GM12878 (cell line): ENCODE measurements around the gene CADM3. TPM values are rescaled to one million over a fixed set of nuclear protein-coding genes. Genes with fewer than 3 reads are reported as not detected.

Experiments used
- ATAC-seq: fragments of 200-7000 bp; cut with Tn5 transposase; 3 replicates; pipeline ENCODE4 v1.9.1; 2020; ENCODE audit warnings: mild to moderate bottlenecking, moderate library complexity
- BruUV-seq: library from RNA; stranded (reverse); fragments of 400-500 nt; replicated peaks from 2 replicates; lab custom pipeline; 2021; lab: Mats Ljungman, UMichigan
- CTCF ChIA-PET: fragments of 300-600 bp; sonication (Branson Sonifier 250); formaldehyde crosslinking; extraction: SDS; loops from one replicate; lab custom pipeline; 2021; ENCODE audit warnings: inconsistent platforms; lab: Yijun Ruan, JAX
- POLR2A ChIA-PET: fragments of 350-600 bp; formaldehyde crosslinking; extraction: SDS; loops from one replicate; lab custom pipeline; 2021; ENCODE audit warnings: inconsistent platforms; lab: Charles Lee
- RAD21 ChIA-PET: fragments of 300-600 bp; sonication (Branson Sonifier 250); formaldehyde crosslinking; loops from one replicate; lab custom pipeline; 2023; ENCODE audit warnings: antibody characterized with exemption; ENCODE audit not compliant: unreplicated experiment; lab: Charles Lee
- SMC1A ChIA-PET: fragments of 300-600 bp; sonication (Branson Sonifier 250); formaldehyde crosslinking; loops from one replicate; lab custom pipeline; 2023; ENCODE audit not compliant: unreplicated experiment, uncharacterized antibody; lab: Charles Lee
- DNase-seq: peaks from one replicate; pipeline ENCODE4 v3.0.0-alpha.2; 2011; ENCODE audit warnings: low read depth, low spot score
- FAIRE-seq: peaks from 3 replicates; lab custom pipeline; 2011; peaks lifted over from hg19 to GRCh38; lab: Jason Lieb, UNC
- H2AFZ ChIP-seq: 2 replicates; pipeline ENCODE4 v1.6.0; 2011; ENCODE audit warnings: low read depth, low read length, control low read depth; ENCODE audit not compliant: control insufficient read depth
- H3K27ac ChIP-seq: 2 replicates; pipeline ENCODE4 v1.5.1; 2011; ENCODE audit warnings: control low read depth; ENCODE audit not compliant: control insufficient read depth, insufficient read depth
- H3K27me3 ChIP-seq, 2 experiments: replicated peaks in 1 of 2; 2 replicates each; pipeline versions ENCODE4 v1.6.0 to v1.6.1; 2011; ENCODE audit warnings: low read length in 1 of 2; ENCODE audit not compliant: control insufficient read depth in 2 of 2, insufficient read depth in 2 of 2
- H3K36me3 ChIP-seq, 2 experiments: 2 replicates each; pipeline ENCODE4 v1.5.1; 2011; ENCODE audit warnings: low read length in 1 of 2; ENCODE audit not compliant: control insufficient read depth in 2 of 2, insufficient read depth in 2 of 2
- H3K4me1 ChIP-seq: 2 replicates; pipeline ENCODE4 v1.6.1; 2011; ENCODE audit warnings: mild to moderate bottlenecking, low read length, moderate library complexity, mixed read lengths; ENCODE audit not compliant: control insufficient read depth, insufficient read depth
- H3K4me2 ChIP-seq: 2 replicates; pipeline ENCODE4 v1.6.0; 2011; ENCODE audit warnings: control low read depth; ENCODE audit not compliant: control insufficient read depth, insufficient read depth
- H3K4me3 ChIP-seq: fragments of 200-600 bp; sonication (generic); 2 replicates; pipeline ENCODE4 v1.5.1; 2016
- H3K79me2 ChIP-seq: 2 replicates; pipeline ENCODE4 v1.6.0; 2011; ENCODE audit warnings: low read length; ENCODE audit not compliant: control insufficient read depth, insufficient read depth
- H3K9ac ChIP-seq: 2 replicates; pipeline ENCODE4 v1.8.0; 2011; ENCODE audit warnings: low read length, control low read depth, mixed read lengths; ENCODE audit not compliant: control insufficient read depth, insufficient read depth
- H3K9me3 ChIP-seq: replicated peaks from 3 replicates; pipeline ENCODE4 v1.5.1; 2011; ENCODE audit warnings: mild to moderate bottlenecking, low read length; ENCODE audit not compliant: control insufficient read depth, insufficient read depth
- H4K20me1 ChIP-seq: 2 replicates; pipeline ENCODE4 v1.6.0; 2011; ENCODE audit not compliant: control insufficient read depth, insufficient read depth
- CHD4 ChIP-seq: fragments of 200-600 bp; sonication (generic); IDR thresholded peaks from 2 replicates; pipeline ENCODE4 v1.6.1; 2016; ENCODE audit warnings: mild to moderate bottlenecking
- CREM ChIP-seq: IDR thresholded peaks from 2 replicates; pipeline ENCODE4 v1.6.1; 2014; ENCODE audit warnings: antibody characterized with exemption, low read depth
- ESRRA ChIP-seq: IDR thresholded peaks from 2 replicates; pipeline ENCODE4 v1.6.1; 2012; ENCODE audit warnings: mild to moderate bottlenecking, low read length, improper control_type of control experiment
- JUNB ChIP-seq: IDR thresholded peaks from 2 replicates; pipeline ENCODE4 v1.6.1; 2016; ENCODE audit warnings: antibody characterized with exemption, mild to moderate bottlenecking
- KLF5 ChIP-seq: fragments of 450-650 bp; IDR thresholded peaks from 2 replicates; pipeline ENCODE4 v1.6.1; 2014; ENCODE audit warnings: mild to moderate bottlenecking; ENCODE audit not compliant: partially characterized antibody
- NFXL1 ChIP-seq: fragments of 450-650 bp; IDR thresholded peaks from 2 replicates; pipeline ENCODE4 v1.6.1; 2017; ENCODE audit warnings: antibody characterized with exemption, mild to moderate bottlenecking, borderline replicate concordance
- RBBP5 ChIP-seq: fragments of 200-600 bp; sonication (generic); conservative IDR thresholded peaks from 2 replicates; pipeline ENCODE4 v1.6.1; 2016
- RELA ChIP-seq: fragments of 450-650 bp; IDR thresholded peaks from 2 replicates; pipeline ENCODE4 v1.8.0; 2014; ENCODE audit warnings: borderline replicate concordance; ENCODE audit not compliant: partially characterized antibody
- YBX1 ChIP-seq: fragments of 450-650 bp; IDR thresholded peaks from 2 replicates; pipeline ENCODE4 v1.6.1; 2016; ENCODE audit warnings: antibody characterized with exemption
- ZNF217 ChIP-seq: fragments of 450-650 bp; IDR thresholded peaks from 2 replicates; pipeline ENCODE4 v1.6.1; 2017; ENCODE audit warnings: antibody characterized with exemption, mild to moderate bottlenecking
- ZNF384 ChIP-seq: IDR thresholded peaks from 2 replicates; pipeline ENCODE4 v1.6.1; 2012; ENCODE audit warnings: low read depth, mild to moderate bottlenecking, low read length, improper control_type of control experiment, borderline replicate concordance
- ZZZ3 ChIP-seq: IDR thresholded peaks from 2 replicates; pipeline ENCODE4 v1.6.1; 2011; ENCODE audit warnings: low read depth; ENCODE audit not compliant: control insufficient read depth, insufficient read length
- whole genome bisulfite sequencing: methylation state at CpG from one replicate; pipeline ENCODE4 v1.1.6; 2016; ENCODE audit warnings: low lambda C conversion rate; ENCODE audit not compliant: insufficient replicate concordance, insufficient coverage; ENCODE audit errors: missing lambda C conversion rate; 5-methylcytosine and 5-hydroxymethylcytosine counted together
- in situ Hi-C: fragments of 300-500 bp; cut with MboI; formaldehyde crosslinking; loops from 9 replicates; pipeline ENCODE4 v1.14.3; 2018; ENCODE audit warnings: mixed read lengths
- intact Hi-C: fragments of 100-400 bp; cut with micrococcal nuclease; formaldehyde crosslinking; loops from one replicate; pipeline ENCODE4 v1.14.2; 2022; ENCODE audit not compliant: unreplicated experiment
- polyA plus RNA-seq, 11 experiments: library from polyadenylated mRNA; depleted of rRNA in 4 of 11; unstranded in 6 of 11; stranded (reverse) in 5 of 11; fragments of >200 nt; fragmentation: Nextera tagmentation in 4 of 11; fragmentation: Illumina TruSeq in 1 of 11; extraction: Ambion mirVana in 4 of 11; extraction: Trizol in 1 of 11; gene quantifications; 1 replicate in 1 of 11; 2 replicates in 10 of 11; pipeline versions ENCODE4 v1.2.1 to v1.2.3, GENCODE V29; 2011 to 2016; ENCODE audit warnings: inconsistent platforms in 2 of 11, missing spikeins in 2 of 11, low read depth in 1 of 11
- total RNA-seq, 4 experiments: library from RNA; depleted of rRNA in 3 of 4; stranded (reverse); fragments of >200 nt in 3 of 4; fragmentation: Illumina TruSeq in 1 of 4; extraction: Trizol in 1 of 4; gene quantifications; 2 replicates each; pipeline versions ENCODE4 v1.2.1 to v1.2.3, GENCODE V29; 2013 to 2021

The CADM3 gene
- total and polyA plus RNA-seq, 10 of the 15 experiments (the other 5 are each of a cell fraction or from before 2014, with no cell fraction given) = 0.04 to 0.37 TPM; not detected in 8

DNA sequence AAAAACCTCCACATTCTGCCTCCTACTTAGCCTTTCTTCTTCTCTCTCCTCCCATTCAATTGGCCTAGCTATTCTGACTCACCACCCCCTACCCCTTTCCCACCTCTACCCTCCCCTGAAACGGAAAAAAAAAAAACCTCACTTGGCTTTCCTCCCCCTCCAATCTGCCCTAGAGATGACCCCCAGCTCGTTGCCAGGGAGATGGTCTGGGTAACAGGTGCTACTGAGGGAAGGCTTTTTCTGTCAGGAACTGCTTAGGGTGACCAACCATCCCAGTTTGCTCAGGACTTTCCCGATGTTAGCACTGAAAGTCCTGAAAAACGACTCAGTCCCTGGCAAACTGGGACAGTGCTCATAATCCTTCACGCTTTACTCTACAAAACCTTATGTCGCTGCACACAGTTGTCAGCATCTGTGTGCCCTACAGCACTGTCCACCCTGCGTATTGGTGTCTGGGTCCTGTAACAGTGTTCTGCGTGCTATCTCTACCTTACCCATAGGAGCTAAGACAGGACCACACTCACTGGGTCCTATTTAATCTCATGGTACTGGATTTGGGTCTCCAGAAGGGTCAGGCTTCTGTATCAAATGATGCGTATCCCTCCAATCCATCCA lies 7.7 kb upstream of the CADM3 start:
- no peak for TF ChIP-seq CHD4
- no peak for TF ChIP-seq NFXL1
- TF ChIP-seq RBBP5 = no peak
- no peak for TF ChIP-seq YBX1
- no peak for TF ChIP-seq KLF5
- TF ChIP-seq ESRRA = no peak
- no peak for TF ChIP-seq CREM
- TF ChIP-seq, all 136 proteins: peak for 0
- SMC1A ChIA-PET = interaction anchor here (1.2 to 1.5 kb wide), 2 partner anchors 31 to 34 kb away, joined by 3 to 5 read pairs; no protein-coding TSS in a partner anchor
- no peaks in the 10 kb centered on the region for H4K20me1 ChIP-seq
- CTCF ChIA-PET = interaction anchor here (4.2 to 7.7 kb wide), 3 partner anchors 33 to 49 kb away, joined by 36 to 116 read pairs (median 50); no protein-coding TSS in a partner anchor
- no peaks in the 10 kb centered on the region for H3K79me2 ChIP-seq
- peaks cover 3% of the 10 kb centered on the region; the same call in 1 of the 2 replicates for H3K4me1 ChIP-seq
- WGBS = 47% methylated on average over 7 of the region's 9 CpGs
- POLR2A ChIA-PET = no interaction called here
- no peak for ATAC-seq
- RAD21 ChIA-PET = interaction anchor here (0.9 kb wide), 1 partner anchor 844 kb away, joined by 3 read pairs; no protein-coding TSS in a partner anchor
- H3K9ac ChIP-seq = no peak overlapping the region
- no peak overlapping the region for H3K4me3 ChIP-seq
- no peaks in the 10 kb centered on the region for H3K9me3 ChIP-seq
- no peak overlapping the region for H3K4me2 ChIP-seq
- in situ Hi-C loops (loop anchor here (5.0 kb wide), 1 partner anchor 34 kb away; no protein-coding TSS in a partner anchor), intact Hi-C loops (no loop called here)
- H3K27ac ChIP-seq = no peak overlapping the region
- DNase-seq = no peak
- BruUV-seq = no TSS peak
- FAIRE-seq = no peak
- peaks cover 0 to 2% of the 10 kb centered on the region in 2 experiments; a peak in 1 of 4 replicates for H3K27me3 ChIP-seq
- no peak overlapping the region for H2AFZ ChIP-seq
- no peaks in the 10 kb centered on the region for H3K36me3 ChIP-seq

DNA sequence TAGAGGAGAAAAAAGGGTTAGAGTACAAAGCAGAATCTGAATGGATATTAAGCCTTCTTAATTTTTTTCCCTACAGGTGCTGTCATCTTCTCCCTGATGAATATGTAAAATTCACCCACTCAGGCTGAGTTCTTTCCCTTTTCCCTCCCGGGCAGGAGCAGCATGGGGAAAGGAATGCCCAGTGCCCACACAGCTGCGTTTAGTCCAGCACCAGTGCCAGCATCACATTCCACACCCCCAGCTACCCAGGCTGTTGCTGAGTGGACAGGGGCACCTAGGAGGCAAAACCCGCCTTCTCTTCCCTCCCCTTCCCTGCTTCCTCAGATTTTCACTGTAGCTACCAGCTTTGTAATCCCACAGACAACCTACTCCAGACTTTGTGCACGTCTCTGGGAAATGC lies 3.4 kb upstream of the CADM3 start:
- Histone ChIP-seq H3K27ac (no peak overlapping the region), H3K79me2 (no peaks in the 10 kb centered on the region), H4K20me1 (no peaks in the 10 kb centered on the region), H3K4me1 (no peaks in the 10 kb centered on the region), H3K4me3 (no peak overlapping the region), H3K36me3 (no peaks in the 10 kb centered on the region), H3K4me2 (no peak overlapping the region), H3K9ac (no peak overlapping the region), H3K9me3 (no peaks in the 10 kb centered on the region), H2AFZ (no peak overlapping the region), H3K27me3 (peaks cover 1 to 13% of the 10 kb centered on the region in 2 experiments)
- no peak for DNase-seq
- BruUV-seq = no TSS peak
- in situ Hi-C loops (no loop called here), intact Hi-C loops (no loop called here)
- ChIA-PET CTCF (interaction anchor here (1.2 to 1.8 kb wide), 2 partner anchors 28 to 46 kb away, joined by 3 to 9 read pairs; no protein-coding TSS in a partner anchor), RAD21 (no interaction called here)
- WGBS = 0% methylated on average over 4 of the region's 4 CpGs
- ATAC-seq = no peak
- TF ChIP-seq RELA = no peak
- no peak for TF ChIP-seq NFXL1
- TF ChIP-seq JUNB = no peak
- no peak for TF ChIP-seq ZNF217
- TF ChIP-seq ZNF384 = no peak
- no peak for TF ChIP-seq ZZZ3
- TF ChIP-seq, all 136 proteins: peak for 0
- POLR2A ChIA-PET = no interaction called here
- FAIRE-seq = no peak
- SMC1A ChIA-PET = interaction anchor here (1.6 kb wide), 1 partner anchor 30 kb away, joined by 3 read pairs; no protein-coding TSS in a partner anchor
